ENCODE data around the gene CTIF. TPM values are rescaled to one million over a fixed set of nuclear protein-coding genes. Genes with fewer than 3 reads are reported as not detected.

The CTIF gene
- polyA plus RNA-seq, 4 donors: 8.1 to 22.6 (median 11.3) TPM

GRCh38 chr18:48562075-48562474 lies 23.2 kb downstream of the CTIF start:
- H3K36me3 ChIP-seq (ENCODE audit: control insufficient read depth in 3 of 3, insufficient read depth in 2 of 3, low read depth in 1 of 3, low read length in 3 of 3): peaks cover 0 to 4% (median 0%) of the 10 kb centered on the region in 3 donors
- H3K9me3 ChIP-seq (ENCODE audit: control insufficient read depth in 2 of 2, insufficient read depth in 1 of 2, low read depth in 1 of 2, low read length in 1 of 2): peaks cover 0 to 3% of the 10 kb centered on the region in 2 donors
- FAIRE-seq (no peak), DNase-seq (no peak)
- no peak overlapping the region for H3K4me3 ChIP-seq (ENCODE audit: low read depth in 1 of 3, low read length in 3 of 3)
- H3K4me1 ChIP-seq (ENCODE audit: control insufficient read depth in 3 of 3, insufficient read depth in 2 of 3, low read depth in 1 of 3, low read length in 2 of 3): no peaks in the 10 kb centered on the region
- no peaks in the 10 kb centered on the region for H3K27me3 ChIP-seq (ENCODE audit: control insufficient read depth in 3 of 3, insufficient read depth in 3 of 3, low read length in 3 of 3)
- H3K27ac ChIP-seq (ENCODE audit: low read depth in 1 of 3, low read length in 2 of 3): no peak overlapping the region

- H3K36me3 ChIP-seq (ENCODE audit: control insufficient read depth in 3 of 3, insufficient read depth in 2 of 3, low read depth in 1 of 3, low read length in 3 of 3): peaks cover 0 to 4% (median 0%) of the 10 kb centered on the region in 3 donors
- H3K27me3 ChIP-seq (ENCODE audit: control insufficient read depth in 3 of 3, insufficient read depth in 3 of 3, low read length in 3 of 3): no peaks in the 10 kb centered on the region
- no peak overlapping the region for H3K27ac ChIP-seq (ENCODE audit: low read depth in 1 of 3, low read length in 2 of 3)
- DNase-seq (no peak), FAIRE-seq (no peak)
- H3K9me3 ChIP-seq (ENCODE audit: control insufficient read depth in 2 of 2, insufficient read depth in 1 of 2, low read depth in 1 of 2, low read length in 1 of 2): peaks cover 0 to 3% of the 10 kb centered on the region in 2 donors
- H3K4me3 ChIP-seq (ENCODE audit: low read depth in 1 of 3, low read length in 3 of 3): no peak overlapping the region
- H3K4me1 ChIP-seq (ENCODE audit: control insufficient read depth in 3 of 3, insufficient read depth in 2 of 3, low read depth in 1 of 3, low read length in 2 of 3): no peaks in the 10 kb centered on the region
- 96 to 97% (median 96%) methylated on average over 2 of the region's 2 CpGs for WGBS, 3 donors
Measured at GRCh38 chr18:48563027-48563426, 24.2 kb downstream of the CTIF start.

GRCh38 chr18:48564139-48564538 lies 25.3 kb downstream of the CTIF start:
- H3K27me3 ChIP-seq (ENCODE audit: control insufficient read depth in 3 of 3, insufficient read depth in 3 of 3, low read length in 3 of 3): no peaks in the 10 kb centered on the region
- FAIRE-seq: no peak
- peaks cover 0 to 6% of the 10 kb centered on the region in 2 donors for H3K9me3 ChIP-seq (ENCODE audit: control insufficient read depth in 2 of 2, insufficient read depth in 1 of 2, low read depth in 1 of 2, low read length in 1 of 2)
- no peak for DNase-seq
- 81 to 94% (median 89%) methylated on average over 8 of the region's 8 CpGs for WGBS, 3 donors
- H3K27ac ChIP-seq (ENCODE audit: low read depth in 1 of 3, low read length in 2 of 3): no peak overlapping the region
- no peaks in the 10 kb centered on the region for H3K4me1 ChIP-seq (ENCODE audit: control insufficient read depth in 3 of 3, insufficient read depth in 2 of 3, low read depth in 1 of 3, low read length in 2 of 3)
- peaks cover 0 to 4% (median 0%) of the 10 kb centered on the region in 3 donors for H3K36me3 ChIP-seq (ENCODE audit: control insufficient read depth in 3 of 3, insufficient read depth in 2 of 3, low read depth in 1 of 3, low read length in 3 of 3)
- H3K4me3 ChIP-seq (ENCODE audit: low read depth in 1 of 3, low read length in 3 of 3): no peak overlapping the region

- FAIRE-seq (no peak), DNase-seq (no peak)
- H3K36me3 ChIP-seq (ENCODE audit: control insufficient read depth in 3 of 3, insufficient read depth in 2 of 3, low read depth in 1 of 3, low read length in 3 of 3): peaks cover 0 to 2% (median 0%) of the 10 kb centered on the region in 3 donors
- H3K4me1 ChIP-seq (ENCODE audit: control insufficient read depth in 3 of 3, insufficient read depth in 2 of 3, low read depth in 1 of 3, low read length in 2 of 3): no peaks in the 10 kb centered on the region
- no peak overlapping the region for H3K4me3 ChIP-seq (ENCODE audit: low read depth in 1 of 3, low read length in 3 of 3)
- H3K27me3 ChIP-seq (ENCODE audit: control insufficient read depth in 3 of 3, insufficient read depth in 3 of 3, low read length in 3 of 3): no peaks in the 10 kb centered on the region
- H3K27ac ChIP-seq (ENCODE audit: low read depth in 1 of 3, low read length in 2 of 3): no peak overlapping the region
- peaks cover 0 to 3% of the 10 kb centered on the region in 2 donors for H3K9me3 ChIP-seq (ENCODE audit: control insufficient read depth in 2 of 2, insufficient read depth in 1 of 2, low read depth in 1 of 2, low read length in 1 of 2)
- 74 to 90% (median 82%) methylated on average over 10 of the region's 10 CpGs for WGBS, 3 donors
Measured at GRCh38 chr18:48565105-48565504, 26.3 kb downstream of the CTIF start.

- Histone ChIP-seq H3K27me3 (ENCODE audit: control insufficient read depth in 3 of 3, insufficient read depth in 3 of 3, low read length in 3 of 3) (no peaks in the 10 kb centered on the region), H3K9me3 (ENCODE audit: control insufficient read depth in 2 of 2, insufficient read depth in 1 of 2, low read depth in 1 of 2, low read length in 1 of 2) (peaks cover 0 to 3% of the 10 kb centered on the region in 2 donors), H3K4me1 (ENCODE audit: control insufficient read depth in 3 of 3, insufficient read depth in 2 of 3, low read depth in 1 of 3, low read length in 2 of 3) (no peaks in the 10 kb centered on the region), H3K4me3 (ENCODE audit: low read depth in 1 of 3, low read length in 3 of 3) (no peak overlapping the region), H3K36me3 (ENCODE audit: control insufficient read depth in 3 of 3, insufficient read depth in 2 of 3, low read depth in 1 of 3, low read length in 3 of 3) (peaks cover 0 to 2% (median 0%) of the 10 kb centered on the region in 3 donors), H3K27ac (ENCODE audit: low read depth in 1 of 3, low read length in 2 of 3) (no peak overlapping the region)
- FAIRE-seq: no peak
- no peak for DNase-seq
- WGBS, 3 donors: 90 to 100% (median 94%) methylated on average over 1 of the region's 1 CpG
Measured at GRCh38 chr18:48566589-48566988, 27.8 kb downstream of the CTIF start.

GRCh38 chr18:48567388-48567787 lies 28.6 kb downstream of the CTIF start:
- H3K36me3 ChIP-seq (ENCODE audit: control insufficient read depth in 3 of 3, insufficient read depth in 2 of 3, low read depth in 1 of 3, low read length in 3 of 3): peaks cover 0 to 2% (median 0%) of the 10 kb centered on the region in 3 donors
- H3K9me3 ChIP-seq (ENCODE audit: control insufficient read depth in 2 of 2, insufficient read depth in 1 of 2, low read depth in 1 of 2, low read length in 1 of 2): peaks cover 0 to 3% of the 10 kb centered on the region in 2 donors
- no peaks in the 10 kb centered on the region for H3K27me3 ChIP-seq (ENCODE audit: control insufficient read depth in 3 of 3, insufficient read depth in 3 of 3, low read length in 3 of 3)
- 50 to 72% (median 50%) methylated on average over 3 of the region's 3 CpGs for WGBS, 3 donors
- H3K4me1 ChIP-seq (ENCODE audit: control insufficient read depth in 3 of 3, insufficient read depth in 2 of 3, low read depth in 1 of 3, low read length in 2 of 3): no peaks in the 10 kb centered on the region
- H3K4me3 ChIP-seq (ENCODE audit: low read depth in 1 of 3, low read length in 3 of 3): no peak overlapping the region
- DNase-seq (no peak), FAIRE-seq (no peak)
- H3K27ac ChIP-seq (ENCODE audit: low read depth in 1 of 3, low read length in 2 of 3): no peak overlapping the region

GRCh38 chr18:48569139-48569914 lies 30.5 kb downstream of the CTIF start:
- FAIRE-seq (no peak), DNase-seq (no peak)
- Histone ChIP-seq H3K27ac (ENCODE audit: low read depth in 1 of 3, low read length in 2 of 3) (no peak overlapping the region), H3K4me3 (ENCODE audit: low read depth in 1 of 3, low read length in 3 of 3) (no peak overlapping the region), H3K9me3 (ENCODE audit: control insufficient read depth in 2 of 2, insufficient read depth in 1 of 2, low read depth in 1 of 2, low read length in 1 of 2) (peaks cover 0 to 3% of the 10 kb centered on the region in 2 donors), H3K27me3 (ENCODE audit: control insufficient read depth in 3 of 3, insufficient read depth in 3 of 3, low read length in 3 of 3) (no peaks in the 10 kb centered on the region), H3K36me3 (ENCODE audit: control insufficient read depth in 3 of 3, insufficient read depth in 2 of 3, low read depth in 1 of 3, low read length in 3 of 3) (peaks cover 0 to 4% (median 0%) of the 10 kb centered on the region in 3 donors), H3K4me1 (ENCODE audit: control insufficient read depth in 3 of 3, insufficient read depth in 2 of 3, low read depth in 1 of 3, low read length in 2 of 3) (no peaks in the 10 kb centered on the region)
- 83 to 92% (median 84%) methylated on average over 9 of the region's 9 CpGs for WGBS, 3 donors

GRCh38 chr18:48569915-48570264 lies 31.1 kb downstream of the CTIF start:
- Histone ChIP-seq H3K27ac (ENCODE audit: low read depth in 1 of 3, low read length in 2 of 3) (no peak overlapping the region), H3K4me3 (ENCODE audit: low read depth in 1 of 3, low read length in 3 of 3) (no peak overlapping the region), H3K27me3 (ENCODE audit: control insufficient read depth in 3 of 3, insufficient read depth in 3 of 3, low read length in 3 of 3) (no peaks in the 10 kb centered on the region), H3K4me1 (ENCODE audit: control insufficient read depth in 3 of 3, insufficient read depth in 2 of 3, low read depth in 1 of 3, low read length in 2 of 3) (no peaks in the 10 kb centered on the region), H3K36me3 (ENCODE audit: control insufficient read depth in 3 of 3, insufficient read depth in 2 of 3, low read depth in 1 of 3, low read length in 3 of 3) (peaks cover 0 to 4% (median 0%) of the 10 kb centered on the region in 3 donors), H3K9me3 (ENCODE audit: control insufficient read depth in 2 of 2, insufficient read depth in 1 of 2, low read depth in 1 of 2, low read length in 1 of 2) (peaks cover 0 to 3% of the 10 kb centered on the region in 2 donors)
- DNase-seq (no peak), FAIRE-seq (no peak)
- WGBS, 3 donors: 84 to 90% (median 87%) methylated on average over 4 of the region's 4 CpGs

- Histone ChIP-seq H3K27ac (ENCODE audit: low read depth in 1 of 3, low read length in 2 of 3) (no peak overlapping the region), H3K27me3 (ENCODE audit: control insufficient read depth in 3 of 3, insufficient read depth in 3 of 3, low read length in 3 of 3) (no peaks in the 10 kb centered on the region), H3K9me3 (ENCODE audit: control insufficient read depth in 2 of 2, insufficient read depth in 1 of 2, low read depth in 1 of 2, low read length in 1 of 2) (peaks cover 0 to 3% of the 10 kb centered on the region in 2 donors), H3K36me3 (ENCODE audit: control insufficient read depth in 3 of 3, insufficient read depth in 2 of 3, low read depth in 1 of 3, low read length in 3 of 3) (peaks cover 0 to 7% (median 0%) of the 10 kb centered on the region in 3 donors), H3K4me1 (ENCODE audit: control insufficient read depth in 3 of 3, insufficient read depth in 2 of 3, low read depth in 1 of 3, low read length in 2 of 3) (no peaks in the 10 kb centered on the region), H3K4me3 (ENCODE audit: low read depth in 1 of 3, low read length in 3 of 3) (no peak overlapping the region)
- DNase-seq: no peak
- no peak for FAIRE-seq
- WGBS, 3 donors: 86 to 98% (median 92%) methylated on average over 6 of the region's 6 CpGs
Measured at GRCh38 chr18:48570313-48570712, 31.5 kb downstream of the CTIF start.

Measured in small intestine (tissue), 7 donors.